ENCODE results near the gene SPEM3.
"Not testable (repeated sequence)": the region's sequence is repeated elsewhere in the genome, so short reads cannot be mapped to it uniquely, and the experiment has no call there.

The SPEM3 gene

DNA sequence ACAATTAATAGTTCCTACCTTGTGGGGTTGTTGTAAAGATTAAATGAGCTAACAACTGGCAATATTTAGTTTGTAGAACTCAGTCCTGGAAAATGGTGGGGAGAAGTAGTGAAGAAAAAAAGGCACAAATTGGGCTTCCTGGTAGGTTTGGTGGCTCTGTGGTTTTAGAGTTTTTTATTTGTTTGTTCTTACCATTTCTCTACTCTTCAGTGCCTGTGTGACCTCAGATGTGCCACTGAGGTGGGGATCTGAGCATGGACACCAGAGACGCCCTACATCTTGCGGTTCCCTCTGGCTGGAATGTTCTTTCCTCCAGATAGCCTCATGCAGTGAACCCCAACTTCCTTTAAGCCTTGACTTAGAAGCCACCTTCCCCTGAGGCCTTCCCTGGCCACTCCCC lies 43.1 kb downstream of the SPEM3 start:
- DNase-seq (ENCODE audit: low spot score), result no peak

DNA sequence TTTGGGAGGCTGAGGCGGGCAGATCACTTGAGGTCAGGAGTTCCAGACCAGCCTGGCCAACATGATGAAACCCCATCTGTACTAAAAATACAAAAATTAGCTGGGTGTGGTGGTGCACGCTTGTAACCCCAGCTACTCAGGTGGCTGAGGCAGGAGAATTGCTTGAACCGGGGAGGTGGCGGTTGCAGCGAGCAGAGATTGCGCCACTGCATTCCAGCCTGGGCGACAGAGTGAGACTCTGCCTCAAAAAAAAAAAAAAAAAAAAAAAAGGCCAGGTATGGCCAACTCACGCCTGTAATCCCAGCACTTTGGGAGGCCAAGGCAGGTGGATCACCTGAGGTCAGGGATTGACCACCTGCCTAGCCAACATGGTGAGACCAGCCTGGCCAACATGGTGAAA lies 46.1 kb downstream of the SPEM3 start:
- DNase-seq (ENCODE audit: low spot score), result not testable (repeated sequence)

DNA sequence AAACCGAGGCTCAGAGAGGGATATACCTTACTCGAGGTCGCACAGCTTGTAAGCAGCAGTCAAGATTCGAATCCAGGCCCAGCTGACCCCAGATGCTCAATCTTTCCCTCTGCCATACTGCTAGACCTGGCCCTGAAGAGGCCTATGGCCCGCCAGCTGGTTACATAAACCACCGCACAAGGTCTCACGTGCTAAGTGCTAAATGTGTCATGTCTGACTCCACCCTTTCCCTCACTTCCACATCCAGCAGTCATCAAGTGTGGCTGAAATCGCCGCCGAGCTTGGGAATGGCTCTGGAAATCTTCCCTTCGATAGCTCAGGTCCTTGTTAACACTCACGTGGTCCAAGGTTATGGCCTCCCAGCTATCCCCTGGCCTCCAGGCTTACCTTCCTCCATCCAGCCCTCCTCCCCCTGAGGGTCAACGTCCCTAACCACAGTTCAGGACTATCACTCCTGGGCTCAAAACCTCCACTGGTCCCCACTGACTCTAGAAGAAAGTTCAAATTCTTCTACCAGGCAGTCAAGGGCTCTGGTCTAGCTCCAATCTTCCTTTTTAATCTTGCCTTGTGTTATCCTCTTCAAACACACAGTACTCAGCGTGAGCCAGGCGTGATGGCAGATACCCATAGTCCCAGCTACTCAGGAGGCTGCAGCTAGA lies 47.2 kb downstream of the SPEM3 start:
- no peak for DNase-seq (ENCODE audit: low spot score)

DNA sequence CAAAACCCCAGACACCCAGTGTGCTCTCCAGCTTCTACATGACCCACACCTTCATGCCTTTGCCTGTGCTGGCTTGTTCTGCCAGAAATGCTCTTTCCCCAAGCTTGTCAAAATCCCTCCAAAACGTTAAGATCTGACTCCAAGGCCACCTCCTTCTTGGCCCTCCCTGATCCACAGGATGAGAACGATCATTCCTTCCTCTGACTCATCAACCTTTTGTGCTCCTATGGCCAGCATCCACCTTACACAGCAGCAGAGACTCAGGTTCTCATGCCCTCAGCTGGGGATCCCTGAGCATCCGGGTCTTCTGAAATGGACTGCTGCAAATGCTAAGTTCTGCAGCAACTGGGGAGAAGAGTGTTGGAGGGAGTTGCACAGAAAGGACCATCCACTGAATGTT lies 47.8 kb downstream of the SPEM3 start:
- DNase-seq (ENCODE audit: low spot score), result no peak

DNA sequence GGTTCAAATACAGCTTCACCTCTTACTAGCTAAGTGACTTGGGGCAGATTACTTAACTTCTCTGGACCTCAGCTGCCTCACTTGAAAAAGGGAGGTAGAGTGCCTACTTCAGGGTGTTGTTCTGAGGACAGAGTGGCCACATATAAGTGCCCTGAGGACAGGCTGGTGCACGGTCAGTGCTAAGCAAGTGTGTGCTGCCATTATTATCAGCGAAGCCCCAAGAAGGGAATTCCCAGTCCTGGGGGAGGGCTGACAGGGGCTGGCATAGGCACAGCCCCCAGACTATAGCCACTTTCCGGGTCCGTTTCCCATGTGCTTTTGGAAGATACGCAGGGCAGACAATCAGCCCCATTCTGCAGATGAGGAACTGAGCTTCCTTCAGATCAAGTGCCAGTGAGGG lies 48.3 kb downstream of the SPEM3 start:
- no peak for DNase-seq (ENCODE audit: low spot score)

DNA sequence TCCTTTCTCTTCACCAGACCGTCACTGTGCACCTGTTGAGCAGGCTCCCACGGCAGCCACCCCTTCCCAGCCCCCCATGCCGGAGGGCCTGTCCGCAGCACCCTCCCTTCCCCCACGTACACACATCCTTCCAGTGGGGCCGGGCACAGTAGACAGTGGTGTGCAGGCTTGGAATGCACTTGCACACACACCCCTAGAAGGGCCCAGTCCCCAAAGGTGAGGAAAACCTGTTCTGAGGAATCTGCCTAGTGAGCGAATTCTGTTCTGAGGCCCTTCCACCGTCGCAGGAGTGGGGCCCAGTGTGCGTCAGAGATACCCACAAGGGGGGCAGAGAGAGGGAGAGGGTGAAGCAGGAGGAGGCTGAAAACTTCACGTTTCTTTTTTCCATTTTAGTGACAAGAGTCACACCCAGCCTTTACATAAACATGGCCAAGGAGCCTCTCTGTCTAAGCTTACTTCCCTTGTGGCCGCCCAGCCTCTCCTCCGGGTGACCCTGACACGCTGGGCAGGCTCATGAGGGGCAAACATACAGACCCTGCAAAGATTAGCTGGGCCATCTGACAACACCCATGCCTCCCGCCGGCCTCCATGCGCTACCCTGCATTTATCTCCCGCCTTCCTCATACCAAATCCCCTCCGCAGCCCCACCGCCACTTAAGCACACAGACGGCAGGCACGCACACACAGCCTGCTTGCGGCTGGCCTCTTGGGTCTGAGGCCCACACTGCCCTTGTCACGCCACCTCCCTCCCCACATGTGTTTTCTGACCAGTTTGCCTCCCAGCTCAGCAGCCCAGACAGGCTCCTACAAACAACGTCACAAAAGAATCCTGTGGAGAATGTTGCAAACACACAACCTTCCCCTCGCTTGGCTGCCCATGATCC lies 49.0 kb downstream of the SPEM3 start:
- peak; percentile 60 for DNase-seq (ENCODE audit: low spot score)

DNA sequence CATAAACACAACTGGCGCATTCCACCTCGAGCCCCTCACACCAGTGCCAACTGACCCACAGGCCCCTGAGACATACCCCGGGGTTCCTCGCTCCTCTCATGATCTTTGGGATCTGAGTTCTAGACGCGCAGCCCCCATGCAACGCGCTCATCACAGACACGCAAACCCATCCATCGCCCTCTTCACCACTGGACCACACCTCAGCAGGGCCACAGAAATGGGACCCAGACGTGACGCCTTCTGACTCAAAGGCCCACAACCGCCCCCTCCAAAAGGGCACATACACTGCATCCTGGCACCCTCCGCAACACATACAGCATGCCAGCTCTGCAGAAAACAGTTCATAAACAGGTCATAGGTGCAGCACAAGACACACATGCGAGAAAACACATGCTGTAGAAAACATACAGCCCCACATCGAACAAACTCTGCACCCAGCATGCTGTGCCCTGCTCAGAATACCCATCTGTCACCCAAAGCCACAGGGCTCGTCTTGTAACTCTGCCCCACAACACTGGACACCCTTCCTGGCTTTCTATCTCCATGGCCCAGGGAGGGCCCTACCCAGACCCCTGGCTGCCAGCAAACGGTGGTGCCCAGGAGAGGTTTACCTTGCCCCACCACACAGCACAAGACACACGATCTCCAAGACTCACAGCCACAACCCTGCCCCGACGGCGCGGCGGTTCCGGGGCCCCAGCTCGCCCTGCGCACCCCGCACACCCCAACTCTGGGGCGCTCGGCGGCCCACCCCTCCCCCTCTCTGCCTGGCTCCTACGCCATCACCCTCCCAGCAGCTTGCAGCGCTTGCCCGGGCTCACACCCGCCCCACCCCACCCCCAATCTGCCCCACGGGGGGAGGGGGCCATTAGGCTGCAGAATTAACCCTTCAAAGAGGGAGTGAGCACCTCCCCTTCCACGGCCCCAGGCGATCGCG lies 49.9 kb downstream of the SPEM3 start:
- DNase-seq (ENCODE audit: low spot score), result peak; percentile 43

DNA sequence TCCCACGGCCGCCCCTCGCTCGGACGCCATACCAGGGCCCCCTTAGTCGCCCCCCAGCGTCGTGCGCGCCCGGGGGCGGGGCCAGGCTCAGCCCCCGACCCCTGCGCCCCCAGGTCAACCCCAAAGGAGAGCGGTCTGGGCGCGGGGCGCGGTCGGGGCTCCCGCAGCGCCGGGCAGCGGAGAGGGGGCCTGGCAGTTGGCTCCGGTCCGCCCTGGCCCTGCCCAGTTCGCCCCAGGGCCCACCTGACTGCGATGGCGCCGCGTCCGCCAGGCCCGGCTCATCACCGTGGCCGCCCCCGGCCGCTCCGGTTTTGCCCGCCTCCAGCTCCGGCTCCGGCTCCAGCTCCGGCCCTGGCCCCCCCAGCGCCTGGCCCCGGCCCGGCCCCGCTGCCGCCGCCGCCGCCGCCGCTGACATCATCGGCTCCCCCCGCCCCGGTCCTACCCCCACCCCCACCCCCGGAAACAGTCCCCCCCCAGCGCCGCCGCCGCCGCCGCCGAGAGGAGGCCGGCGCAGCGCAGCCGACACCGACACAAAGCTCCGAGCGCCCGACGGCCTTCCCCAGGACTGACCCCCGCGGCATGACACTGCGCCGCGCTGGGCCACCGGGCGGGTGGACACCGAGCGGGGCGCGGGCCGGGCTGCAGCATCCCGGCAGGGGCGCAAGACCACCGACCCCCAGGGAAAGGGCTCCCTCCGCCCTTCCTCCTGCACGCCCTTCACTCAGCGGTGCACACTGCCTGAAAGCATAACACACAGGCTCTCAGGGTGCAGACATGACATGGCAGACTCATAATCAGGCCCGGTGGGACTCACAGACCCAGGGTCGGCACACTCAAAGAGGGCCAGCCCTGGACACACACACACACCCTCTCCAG lies 50.8 kb downstream of the SPEM3 start, which contains the start of gene ZBTB4:
Gene ZBTB4, minus strand, starts transcription at position 419 of the 876 bp plus-strand sequence. CDS start 12,830 bp downstream, outside the sequence.
- no peak for DNase-seq (ENCODE audit: low spot score)

DNA sequence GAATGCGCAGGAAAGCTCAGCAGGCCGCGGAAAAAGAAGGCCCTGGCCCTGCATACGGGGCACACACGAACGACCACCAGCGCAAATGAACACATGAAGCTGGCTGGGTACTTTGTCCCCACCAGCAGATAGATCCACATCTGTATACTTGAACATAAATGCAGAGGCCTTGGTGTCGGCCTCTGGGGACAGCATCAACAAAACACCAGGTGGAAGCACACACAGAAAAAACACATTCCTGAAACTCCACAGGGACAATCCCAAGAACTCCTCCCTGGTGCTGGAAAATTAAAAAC lies 51.4 kb downstream of the SPEM3 start:
- no peak for DNase-seq (ENCODE audit: low spot score)

DNA sequence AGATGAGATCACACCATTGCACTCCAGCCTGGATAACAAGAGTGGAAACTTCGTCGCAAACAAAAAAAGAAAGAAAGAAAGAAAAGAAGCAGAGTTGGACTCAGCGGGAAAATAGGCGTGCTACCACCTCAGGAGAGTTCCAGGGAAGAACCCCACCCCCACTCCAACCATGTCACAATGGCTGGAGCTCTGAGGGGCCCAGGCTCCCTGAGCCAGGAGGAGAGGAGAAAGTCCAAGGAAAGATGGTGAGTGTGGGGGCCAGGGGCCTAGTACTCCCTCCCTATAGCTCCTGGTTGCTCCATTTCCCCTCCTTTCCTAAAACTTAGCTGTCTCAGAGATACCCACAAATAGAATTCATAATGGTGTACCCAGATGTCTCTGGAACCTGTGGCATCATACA lies 52.6 kb downstream of the SPEM3 start, which contains the start of gene SLC35G6:
Gene SLC35G6, plus strand, starts transcription at position 172 of the 400 bp plus-strand sequence. Its CDS starts 71 bp downstream, at position 243.
- DNase-seq (ENCODE audit: low spot score), result not testable (repeated sequence)

DNA sequence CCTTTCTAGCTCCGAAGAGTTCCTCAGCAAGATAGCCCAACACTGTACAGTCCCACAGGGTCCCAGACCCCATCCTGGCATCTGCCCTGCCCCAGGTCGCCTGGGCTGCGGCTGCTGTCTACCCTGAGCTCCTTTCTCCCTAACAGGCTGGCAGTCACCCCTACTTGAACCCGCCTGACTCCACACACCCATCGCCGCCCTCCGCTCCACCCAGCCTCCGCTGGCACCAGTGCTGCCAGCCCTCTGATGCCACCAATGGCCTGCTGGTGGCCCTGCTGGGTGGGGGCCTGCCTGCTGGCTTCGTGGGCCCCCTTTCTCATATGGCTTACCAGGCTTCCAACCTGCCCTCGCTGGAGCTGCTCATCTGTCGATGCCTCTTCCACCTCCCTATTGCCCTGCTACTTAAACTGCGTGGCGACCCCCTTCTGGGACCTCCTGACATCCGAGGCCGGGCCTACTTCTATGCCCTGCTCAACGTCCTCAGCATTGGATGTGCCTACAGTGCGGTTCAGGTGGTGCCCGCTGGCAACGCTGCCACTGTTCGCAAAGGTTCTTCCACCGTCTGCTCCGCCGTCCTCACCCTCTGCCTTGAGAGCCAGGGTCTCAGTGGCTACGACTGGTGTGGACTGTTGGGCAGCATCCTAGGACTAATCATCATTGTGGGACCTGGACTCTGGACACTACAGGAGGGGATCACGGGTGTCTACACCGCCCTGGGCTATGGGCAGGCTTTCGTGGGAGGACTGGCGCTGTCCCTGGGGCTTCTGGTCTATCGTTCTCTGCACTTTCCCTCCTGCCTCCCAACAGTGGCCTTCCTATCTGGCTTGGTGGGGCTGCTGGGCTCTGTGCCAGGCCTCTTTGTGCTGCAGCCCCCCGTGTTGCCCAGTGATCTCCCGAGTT lies 53.4 kb downstream of the SPEM3 start:
- not testable (repeated sequence) for DNase-seq (ENCODE audit: low spot score)
